K562 (cell line): ENCODE results near the gene PHYH. TPM values are rescaled to one million over a fixed set of nuclear protein-coding genes. Genes with fewer than 3 reads are reported as not detected.

Experiments
- ATAC-seq: fragments of 200-7000 bp; cut with Tn5 transposase; 3 replicates; pipeline ENCODE4 v1.9.1; 2020; ENCODE audit warnings: moderate library complexity
- BruUV-seq: library from RNA; stranded (reverse); fragments of 400-500 nt; replicated peaks from 2 replicates; lab custom pipeline; 2021; lab: Mats Ljungman, UMichigan
- CTCF ChIA-PET: fragments of 300-600 bp; formaldehyde crosslinking; extraction: SDS; loops from one replicate; lab custom pipeline; 2021; ENCODE audit warnings: low intra/inter-chr PET ratio; lab: Yijun Ruan, JAX
- POLR2A ChIA-PET: fragments of 300-600, 350-650 bp; sonication (Branson Sonifier 250); formaldehyde crosslinking; extraction: SDS; loops from one replicate; lab custom pipeline; 2021; ENCODE audit warnings: antibody characterized with exemption, inconsistent platforms; lab: Yijun Ruan, JAX
- DNase-seq, 4 experiments: peaks; one replicate each; pipeline versions ENCODE4 v3.0.0 to v3.0.0-alpha.2; 2011 to 2018; ENCODE audit warnings: low spot score in 3 of 4, mixed read lengths in 3 of 4; ENCODE audit errors: extremely low read depth in 1 of 4
- FAIRE-seq: peaks from 2 replicates; lab custom pipeline; 2011; peaks lifted over from hg19 to GRCh38; lab: Jason Lieb, UNC
- H2AFZ ChIP-seq: 2 replicates; pipeline ENCODE4 v1.6.0; 2011; ENCODE audit warnings: low read depth, low read length, control low read depth, inconsistent platforms
- H3K27ac ChIP-seq: fragments of 200-600 bp; 3 replicates; pipeline ENCODE4 v1.8.0; 2011; ENCODE audit warnings: low read depth, mild to moderate bottlenecking, control low read depth, inconsistent platforms, low read length, moderate library complexity, mixed read lengths; ENCODE audit errors: extremely low read depth
- H3K27me3 ChIP-seq, 2 experiments: fragments of 300-600 bp in 1 of 2; 2 replicates in 1 of 2; 3 replicates in 1 of 2; pipeline versions ENCODE4 v1.6.0 to v1.8.0; 2011; ENCODE audit warnings: inconsistent platforms in 2 of 2, low read length in 2 of 2, mild to moderate bottlenecking in 1 of 2, mixed read lengths in 1 of 2, moderate library complexity in 1 of 2; ENCODE audit not compliant: control insufficient read depth in 2 of 2, insufficient read depth in 2 of 2
- H3K36me3 ChIP-seq: fragments of 300-600 bp; 3 replicates; pipeline ENCODE4 v1.8.0; 2011; ENCODE audit warnings: mild to moderate bottlenecking, low read length, inconsistent platforms; ENCODE audit not compliant: control insufficient read depth, insufficient read depth
- H3K4me1 ChIP-seq, 2 experiments: fragments of 200-600 bp in 1 of 2; replicated peaks in 1 of 2; 2 replicates in 1 of 2; 3 replicates in 1 of 2; pipeline versions ENCODE4 v1.5.1 to v1.8.0; 2011; ENCODE audit warnings: inconsistent platforms in 2 of 2, low read length in 2 of 2, mild to moderate bottlenecking in 1 of 2, mixed read lengths in 1 of 2, moderate library complexity in 1 of 2; ENCODE audit not compliant: control insufficient read depth in 2 of 2, insufficient read depth in 2 of 2
- H3K4me2 ChIP-seq: 2 replicates; pipeline ENCODE4 v1.6.1; 2011; ENCODE audit warnings: low read length, control low read depth, inconsistent platforms, mixed read lengths; ENCODE audit not compliant: insufficient read depth
- H3K4me3 ChIP-seq: fragments of 200-600 bp; sonication (generic), shearing (Covaris generic); 2 replicates; pipeline ENCODE4 v1.5.1; 2016; ENCODE audit warnings: control low read depth, inconsistent platforms
- H3K79me2 ChIP-seq: fragments of 200-600 bp; 3 replicates; pipeline ENCODE4 v1.8.0; 2011; ENCODE audit warnings: low read length, inconsistent platforms; ENCODE audit not compliant: control insufficient read depth, insufficient read depth
- H3K9ac ChIP-seq, 2 experiments: 2 replicates each; pipeline versions ENCODE4 v1.6.0 to v1.6.1; 2011; ENCODE audit warnings: low read depth in 2 of 2, low read length in 2 of 2, control low read depth in 1 of 2, inconsistent platforms in 1 of 2, mild to moderate bottlenecking in 1 of 2, mixed read lengths in 1 of 2; ENCODE audit not compliant: insufficient read depth in 1 of 2
- H3K9me1 ChIP-seq: one replicate; pipeline ENCODE4 v1.6.0; 2011; ENCODE audit warnings: inconsistent platforms, mild to moderate bottlenecking, low read length, moderate library complexity; ENCODE audit not compliant: control insufficient read depth, insufficient read depth
- H3K9me3 ChIP-seq: replicated peaks from 2 replicates; pipeline ENCODE4 v1.5.1; 2011; ENCODE audit warnings: low read depth, low read length, inconsistent platforms; ENCODE audit not compliant: control insufficient read depth, insufficient read depth
- H4K20me1 ChIP-seq: replicated peaks from 2 replicates; pipeline ENCODE4 v1.6.1; 2011; ENCODE audit warnings: low read length, inconsistent platforms, mixed read lengths; ENCODE audit not compliant: control insufficient read depth, insufficient read depth
- ATF7 ChIP-seq: fragments of 450-650 bp; IDR thresholded peaks from 2 replicates; pipeline ENCODE4 v1.7.1; 2014; ENCODE audit warnings: mild to moderate bottlenecking, moderate library complexity
- C11orf30 ChIP-seq: fragments of 450-650 bp; IDR thresholded peaks from 2 replicates; pipeline ENCODE4 v1.6.1; 2016; ENCODE audit warnings: low read depth, mild to moderate bottlenecking
- JUNB ChIP-seq: fragments of 450-650 bp; formaldehyde crosslinking; conservative IDR thresholded peaks from 2 replicates; pipeline ENCODE4 v1.4.0; 2020; ENCODE audit warnings: mild to moderate bottlenecking
- THRAP3 ChIP-seq: fragments of 450-650 bp; IDR thresholded peaks from 2 replicates; pipeline ENCODE4 v1.6.1; 2016; ENCODE audit warnings: mild to moderate bottlenecking, inconsistent platforms, borderline replicate concordance
- ZBED1 ChIP-seq: IDR thresholded peaks from 2 replicates; pipeline ENCODE4 v1.6.1; 2014
- ZNF3 ChIP-seq: fragments of 250-450 bp; sonication (Bioruptor Pico); IDR thresholded peaks from 2 replicates; pipeline ENCODE4 v1.5.0; 2021; ENCODE audit warnings: mild to moderate bottlenecking, moderate library complexity
- ZNF316 ChIP-seq: fragments of 450-650 bp; IDR thresholded peaks from 2 replicates; pipeline ENCODE4 v1.6.1; 2016
- ZNF77 ChIP-seq: fragments of 250-450 bp; sonication (Bioruptor Pico); IDR thresholded peaks from 2 replicates; pipeline ENCODE4 v1.5.0; 2020
- WGBS: fragments of 100-300 bp; shearing (Covaris generic); methylation state at CpG from one replicate; pipeline ENCODE4 v1.1.6; 2016; ENCODE audit warnings: low coverage, mixed read lengths; ENCODE audit not compliant: insufficient coverage; ENCODE audit errors: missing lambda C conversion rate; 5-methylcytosine and 5-hydroxymethylcytosine counted together
- in situ Hi-C: fragments of 300-500 bp; cut with MboI; formaldehyde crosslinking; loops from 4 replicates; pipeline ENCODE4 v1.15.0; 2018; ENCODE audit warnings: inconsistent platforms, mixed read lengths
- intact Hi-C: fragments of 100-400 bp; cut with micrococcal nuclease; formaldehyde crosslinking; loops from 2 replicates; pipeline ENCODE4 v1.14.2; 2022
- polyA plus RNA-seq, 8 experiments: library from polyadenylated mRNA; depleted of rRNA in 4 of 8; stranded (reverse) in 5 of 8; unstranded in 3 of 8; fragments of >200 nt; fragmentation: Nextera tagmentation in 2 of 8; fragmentation: Illumina TruSeq in 1 of 8; extraction: Ambion mirVana in 2 of 8; extraction: Trizol in 1 of 8; gene quantifications; 2 replicates each; pipeline versions ENCODE4 v1.2.1 to v1.2.3, GENCODE V29; 2011 to 2014; ENCODE audit warnings: inconsistent platforms in 1 of 8, missing spikeins in 1 of 8
- total RNA-seq, 7 experiments: library from RNA; depleted of rRNA in 6 of 7; stranded (reverse); fragments of >200 nt in 6 of 7; fragmentation: Illumina TruSeq in 2 of 7; extraction: Trizol in 2 of 7; gene quantifications; 2 replicates each; pipeline versions ENCODE4 v1.2.1 to v1.2.3, GENCODE V29; 2011 to 2021; ENCODE audit warnings: low replicate concordance in 1 of 7
- TF ChIP-seq, protein P1 (sequence below): sonication (generic); formaldehyde crosslinking; IDR thresholded peaks from 2 replicates; pipeline ENCODE4 v1.8.0; 2022; ENCODE audit warnings: missing genetic modification reagents, mild to moderate bottlenecking, moderate library complexity, borderline replicate concordance
- TF ChIP-seq, protein P2 (sequence below): fragments of 250-450 bp; sonication (Bioruptor Pico); IDR thresholded peaks from 2 replicates; pipeline ENCODE4 v1.8.0; 2022; ENCODE audit warnings: inconsistent platforms, mild to moderate bottlenecking, moderate library complexity, borderline replicate concordance

The PHYH gene
- total and polyA plus RNA-seq, 9 of the 15 experiments (the other 6 are each of a cell fraction or from before 2014, with no cell fraction given): 3.8 to 6.9 (median 5.7) TPM

DNA sequence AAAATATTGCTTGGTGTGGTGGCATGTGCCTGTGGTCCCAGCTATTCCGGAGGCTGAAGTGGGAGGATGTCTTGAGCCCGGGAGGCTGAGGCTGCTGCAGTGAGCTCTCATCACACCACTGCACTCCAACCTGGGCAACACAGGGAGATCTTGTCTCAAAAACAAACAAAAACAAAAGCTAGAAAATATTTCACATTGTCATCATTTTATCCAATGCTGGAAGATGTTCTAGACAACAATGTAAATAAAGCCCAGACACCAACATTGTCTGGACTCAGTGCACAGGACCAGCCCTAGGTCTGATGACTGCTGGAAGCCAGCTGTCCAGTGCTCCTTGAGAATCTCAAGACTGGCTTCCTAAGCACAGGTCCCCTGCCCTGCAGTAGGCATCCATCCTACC, 34.7 kb upstream of the PHYH start:
- BruUV-seq: no TSS peak
- H3K9me3 ChIP-seq: no peaks in the 10 kb centered on the region
- H3K9me1 ChIP-seq: no peaks in the 10 kb centered on the region
- H3K27me3 ChIP-seq: no peaks in the 10 kb centered on the region
- in situ Hi-C loops (no loop called here), intact Hi-C loops (no loop called here)
- no peak overlapping the region for H3K4me2 ChIP-seq
- WGBS: 97% methylated on average over 2 of the region's 2 CpGs
- H3K4me1 ChIP-seq: no peaks in the 10 kb centered on the region
- H4K20me1 ChIP-seq: 0 out of 2 replicates have a peak, but pooled peaks cover 4% of the 10 kb centered on the region
- no peak overlapping the region for H3K9ac ChIP-seq
- H2AFZ ChIP-seq: no peak overlapping the region
- H3K36me3 ChIP-seq: peaks cover 67% of the 10 kb centered on the region; the same call in 2 of the 3 replicates
- no peak for FAIRE-seq
- DNase-seq: no peak
- ATAC-seq: no peak
- peak; percentile 59 for TF ChIP-seq ZNF316
- no peak for TF ChIP-seq ZNF3 (CRISPR knock-in tag)
- peak; percentile 26; the same call in 1 of the 2 replicates for TF ChIP-seq C11orf30
- ChIA-PET POLR2A (interaction anchor here (0.6 kb wide), 2 partner anchors 155 to 415 kb away, joined by 3 to 4 read pairs; no protein-coding TSS in a partner anchor), CTCF (no interaction called here)
- H3K79me2 ChIP-seq: no peaks in the 10 kb centered on the region
- H3K27ac ChIP-seq: no peak overlapping the region
- H3K4me3 ChIP-seq: no peak overlapping the region

- Histone ChIP-seq H4K20me1 (no peaks in the 10 kb centered on the region), H3K27me3 (no peaks in the 10 kb centered on the region), H3K4me1 (no peaks in the 10 kb centered on the region), H3K4me3 (no peak overlapping the region), H3K9me1 (no peaks in the 10 kb centered on the region), H3K9ac (no peak overlapping the region), H3K4me2 (no peak overlapping the region), H2AFZ (no peak overlapping the region), H3K79me2 (no peaks in the 10 kb centered on the region), H3K27ac (no peak overlapping the region), H3K36me3 (peaks cover 71% of the 10 kb centered on the region; the same call in 2 of the 3 replicates), H3K9me3 (no peaks in the 10 kb centered on the region)
- in situ Hi-C loops: no loop called here
- POLR2A ChIA-PET: no interaction called here
- no peak for ATAC-seq
- FAIRE-seq: no peak
- WGBS: 85% methylated on average over 5 of the region's 5 CpGs
- intact Hi-C loops: no loop called here
- CTCF ChIA-PET: no interaction called here
- no peak for DNase-seq
- no TSS peak for BruUV-seq
- TF ChIP-seq, protein P1, sequence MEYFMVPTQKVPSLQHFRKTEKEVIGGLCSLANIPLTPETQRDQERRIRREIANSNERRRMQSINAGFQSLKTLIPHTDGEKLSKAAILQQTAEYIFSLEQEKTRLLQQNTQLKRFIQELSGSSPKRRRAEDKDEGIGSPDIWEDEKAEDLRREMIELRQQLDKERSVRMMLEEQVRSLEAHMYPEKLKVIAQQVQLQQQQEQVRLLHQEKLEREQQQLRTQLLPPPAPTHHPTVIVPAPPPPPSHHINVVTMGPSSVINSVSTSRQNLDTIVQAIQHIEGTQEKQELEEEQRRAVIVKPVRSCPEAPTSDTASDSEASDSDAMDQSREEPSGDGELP (CRISPR knock-in tag): no peak
- TF ChIP-seq ZNF77 (CRISPR knock-in tag) (no peak), JUNB (CRISPR knock-in tag) (no peak), THRAP3 (no peak), ATF7 (no peak), ZBED1 (no peak)
- TF ChIP-seq, protein P2, sequence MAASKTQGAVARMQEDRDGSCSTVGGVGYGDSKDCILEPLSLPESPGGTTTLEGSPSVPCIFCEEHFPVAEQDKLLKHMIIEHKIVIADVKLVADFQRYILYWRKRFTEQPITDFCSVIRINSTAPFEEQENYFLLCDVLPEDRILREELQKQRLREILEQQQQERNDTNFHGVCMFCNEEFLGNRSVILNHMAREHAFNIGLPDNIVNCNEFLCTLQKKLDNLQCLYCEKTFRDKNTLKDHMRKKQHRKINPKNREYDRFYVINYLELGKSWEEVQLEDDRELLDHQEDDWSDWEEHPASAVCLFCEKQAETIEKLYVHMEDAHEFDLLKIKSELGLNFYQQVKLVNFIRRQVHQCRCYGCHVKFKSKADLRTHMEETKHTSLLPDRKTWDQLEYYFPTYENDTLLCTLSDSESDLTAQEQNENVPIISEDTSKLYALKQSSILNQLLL (CRISPR knock-in tag): no peak
Measured at GRCh38 chr10:13331646-13332045, 31.8 kb upstream of the PHYH start.
